Right lobe of liver (tissue), 6 donors: ENCODE measurements around the gene DEF6. TPM values are rescaled to one million over a fixed set of nuclear protein-coding genes. Genes with fewer than 3 reads are reported as not detected.

Source experiments
- ATAC-seq, 4 donors: fragments of 200-7000 bp; cut with Tn5 transposase; one replicate each; pipeline ENCODE4 v1.9.1; 2020; ENCODE audit warnings: mild to moderate bottlenecking in 4 of 4, moderate library complexity in 4 of 4
- DNase-seq, 3 donors: peaks; one replicate each; pipeline ENCODE4 v3.0.0-alpha.2; 2020
- H3K27ac ChIP-seq, 3 donors: fragments of 200-600 bp; one replicate each; pipeline ENCODE4 v1.8.0; 2022
- H3K27me3 ChIP-seq, 2 donors: fragments of 200-600 bp; one replicate each; pipeline ENCODE4 v1.8.0; 2022
- H3K36me3 ChIP-seq, 4 donors: fragments of 200-600 bp; sonication (generic) in 1 of 4; one replicate each; pipeline versions ENCODE4 v1.5.1 to v1.8.0; 2017 to 2022; ENCODE audit warnings: control low read depth in 1 of 4
- H3K4me1 ChIP-seq, 4 donors: fragments of 200-600 bp; sonication (generic) in 1 of 4; one replicate each; pipeline versions ENCODE4 v1.5.1 to v1.8.0; 2017 to 2022; ENCODE audit warnings: control low read depth in 1 of 4
- H3K4me3 ChIP-seq, 3 donors: fragments of 200-600 bp; one replicate each; pipeline ENCODE4 v1.8.0; 2022
- H3K9me3 ChIP-seq, 4 donors: fragments of 200-600 bp; sonication (generic) in 1 of 4; one replicate each; pipeline versions ENCODE4 v1.5.1 to v1.8.0; 2017 to 2022; ENCODE audit warnings: control low read depth in 1 of 4
- POLR2A ChIP-seq: fragments of 450-650 bp; IDR thresholded peaks from one replicate; pipeline ENCODE4 v1.6.1; 2017; ENCODE audit warnings: antibody characterized with exemption, mild to moderate bottlenecking
- WGBS: methylation state at CpG from one replicate; pipeline ENCODE4 v1.1.6; 2018; ENCODE audit warnings: low coverage, low lambda C conversion rate; ENCODE audit not compliant: insufficient coverage; ENCODE audit errors: missing lambda C conversion rate; 5-methylcytosine and 5-hydroxymethylcytosine counted together
- intact Hi-C, 2 donors: fragments of 100-400 bp; cut with DNase I; formaldehyde crosslinking; loops; one replicate each; pipeline versions ENCODE4 v1.11.2 to v1.14.1; 2022
- total RNA-seq, 6 experiments: library from RNA; depleted of rRNA in 2 of 6; stranded (reverse); fragments of >200 nt in 2 of 6; fragmentation: NEBNext Ultra II Directional in 3 of 6; extraction: Animal tissue kit (Norgen Biotek cat#: 25700) in 3 of 6; gene quantifications; one replicate each; pipeline versions ENCODE4 v1.1.0 to v1.2.4, GENCODE V29; 2016 to 2023
- TF ChIP-seq, protein P1 (sequence below), 4 donors: fragments of 200-600 bp in 3 of 4; fragments of 450-650 bp in 1 of 4; IDR thresholded peaks; one replicate each; pipeline versions ENCODE4 v1.5.1 to v1.8.0; 2016 to 2022; ENCODE audit warnings: antibody characterized with exemption in 4 of 4, mild to moderate bottlenecking in 2 of 4
- donor health status: DM: no; HTN: yes; CAD: no.
- donor health status: DM: no; HTN: no; CAD: no.
- donor health status: DM: no; HTN: no; CAD: no.
- donor health status: DM: no; HTN: yes; CAD: no.
- donor health status: DM: no; HTN: yes; CAD: no.

DEF6 gene
- total RNA-seq, 6 experiments from 2014 or later, result 1.1 to 3.6 (median 1.5) TPM

DNA sequence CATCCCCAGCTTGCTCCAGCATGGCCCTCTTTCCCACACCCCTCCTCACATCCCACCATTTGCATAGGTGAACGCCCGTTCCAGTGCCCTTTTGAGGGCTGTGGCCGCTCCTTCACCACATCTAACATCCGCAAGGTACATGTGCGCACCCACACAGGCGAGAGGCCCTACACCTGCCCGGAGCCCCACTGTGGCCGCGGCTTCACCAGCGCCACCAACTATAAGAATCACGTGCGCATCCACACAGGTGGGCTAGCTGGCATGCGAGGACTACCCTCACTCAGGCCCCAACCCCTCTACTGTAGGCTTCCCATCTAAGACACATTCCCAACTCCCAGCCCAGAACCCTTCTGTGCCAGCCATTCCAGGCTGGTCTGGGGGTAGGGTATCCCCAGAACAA is 6.1 kb upstream of the DEF6 start:
- H3K9me3 ChIP-seq, result no peaks in the 10 kb centered on the region
- H3K27me3 ChIP-seq, result no peaks in the 10 kb centered on the region
- peaks cover 0 to 69% (median 10%) of the 10 kb centered on the region in 4 donors for H3K36me3 ChIP-seq
- no peaks in the 10 kb centered on the region for H3K4me1 ChIP-seq
- TF ChIP-seq, protein P1, sequence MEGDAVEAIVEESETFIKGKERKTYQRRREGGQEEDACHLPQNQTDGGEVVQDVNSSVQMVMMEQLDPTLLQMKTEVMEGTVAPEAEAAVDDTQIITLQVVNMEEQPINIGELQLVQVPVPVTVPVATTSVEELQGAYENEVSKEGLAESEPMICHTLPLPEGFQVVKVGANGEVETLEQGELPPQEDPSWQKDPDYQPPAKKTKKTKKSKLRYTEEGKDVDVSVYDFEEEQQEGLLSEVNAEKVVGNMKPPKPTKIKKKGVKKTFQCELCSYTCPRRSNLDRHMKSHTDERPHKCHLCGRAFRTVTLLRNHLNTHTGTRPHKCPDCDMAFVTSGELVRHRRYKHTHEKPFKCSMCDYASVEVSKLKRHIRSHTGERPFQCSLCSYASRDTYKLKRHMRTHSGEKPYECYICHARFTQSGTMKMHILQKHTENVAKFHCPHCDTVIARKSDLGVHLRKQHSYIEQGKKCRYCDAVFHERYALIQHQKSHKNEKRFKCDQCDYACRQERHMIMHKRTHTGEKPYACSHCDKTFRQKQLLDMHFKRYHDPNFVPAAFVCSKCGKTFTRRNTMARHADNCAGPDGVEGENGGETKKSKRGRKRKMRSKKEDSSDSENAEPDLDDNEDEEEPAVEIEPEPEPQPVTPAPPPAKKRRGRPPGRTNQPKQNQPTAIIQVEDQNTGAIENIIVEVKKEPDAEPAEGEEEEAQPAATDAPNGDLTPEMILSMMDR (IDR thresholded peaks at IDR 0.05), result no peak
- no peak for TF ChIP-seq POLR2A
- H3K27ac ChIP-seq, result no peak overlapping the region
- H3K4me3 ChIP-seq, result no peak overlapping the region
- no peak for DNase-seq
- 98% methylated on average over 6 of the region's 13 CpGs for WGBS
- intact Hi-C loops, result no loop called here
- no peak for ATAC-seq

DNA sequence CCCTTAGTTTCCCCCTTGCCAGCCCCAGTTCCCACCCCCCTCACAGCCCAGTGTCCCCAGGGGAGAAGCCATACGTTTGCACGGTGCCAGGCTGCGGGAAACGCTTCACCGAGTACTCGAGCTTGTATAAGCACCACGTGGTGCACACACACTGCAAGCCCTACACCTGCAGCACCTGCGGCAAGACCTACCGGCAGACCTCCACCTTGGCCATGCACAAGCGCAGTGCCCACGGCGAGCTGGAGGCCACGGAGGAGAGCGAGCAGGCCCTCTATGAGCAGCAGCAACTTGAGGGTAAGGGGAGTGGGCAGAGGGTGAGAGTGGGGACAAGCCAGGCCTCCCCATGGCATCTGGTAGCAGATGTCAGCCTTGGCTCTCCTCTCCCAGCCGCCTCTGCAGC is 5.1 kb upstream of the DEF6 start:
- TF ChIP-seq, protein P1 (IDR thresholded peaks at IDR 0.05), result no peak
- no peak for TF ChIP-seq POLR2A
- no peak for ATAC-seq
- peaks cover 0 to 59% (median 8%) of the 10 kb centered on the region in 4 donors for H3K36me3 ChIP-seq

DNA sequence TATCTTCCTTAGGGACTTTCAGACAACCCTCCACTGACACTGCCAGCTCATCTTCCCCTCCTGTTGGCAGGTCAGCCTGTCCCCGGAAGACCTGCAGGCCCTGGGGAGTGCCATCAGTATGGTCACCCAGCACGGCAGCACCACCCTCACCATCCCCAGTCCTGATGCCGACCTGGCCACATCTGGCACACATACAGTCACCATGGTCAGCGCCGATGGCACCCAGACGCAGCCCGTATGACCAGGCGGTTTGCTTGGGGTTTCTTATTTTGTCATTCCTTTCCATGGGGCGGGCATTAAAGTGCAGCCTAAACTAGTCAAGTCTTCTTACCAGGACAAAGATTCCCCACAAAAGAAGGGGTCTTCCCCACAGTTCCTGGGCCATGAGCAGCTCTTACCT is 3.9 kb upstream of the DEF6 start:
- TF ChIP-seq POLR2A, result no peak
- TF ChIP-seq, protein P1 (IDR thresholded peaks at IDR 0.05), result no peak
- WGBS, result 90% methylated on average over 4 of the region's 9 CpGs
- intact Hi-C loops, result no loop called here
- Histone ChIP-seq H3K36me3 (peaks cover 0 to 47% (median 6%) of the 10 kb centered on the region in 4 donors), H3K27ac (no peak overlapping the region), H3K9me3 (no peaks in the 10 kb centered on the region), H3K4me1 (no peaks in the 10 kb centered on the region), H3K4me3 (no peak overlapping the region), H3K27me3 (no peaks in the 10 kb centered on the region)
- no peak for ATAC-seq
- no peak for DNase-seq

More for the DNA sequence above, 5.1 kb upstream of the DEF6 start:
- Histone ChIP-seq H3K27ac (no peak overlapping the region), H3K4me1 (no peaks in the 10 kb centered on the region), H3K27me3 (no peaks in the 10 kb centered on the region), H3K9me3 (no peaks in the 10 kb centered on the region), H3K4me3 (no peak overlapping the region)
- DNase-seq, result no peak
- intact Hi-C loops, result no loop called here
- WGBS, result 30% methylated on average over 2 of the region's 15 CpGs

DNA sequence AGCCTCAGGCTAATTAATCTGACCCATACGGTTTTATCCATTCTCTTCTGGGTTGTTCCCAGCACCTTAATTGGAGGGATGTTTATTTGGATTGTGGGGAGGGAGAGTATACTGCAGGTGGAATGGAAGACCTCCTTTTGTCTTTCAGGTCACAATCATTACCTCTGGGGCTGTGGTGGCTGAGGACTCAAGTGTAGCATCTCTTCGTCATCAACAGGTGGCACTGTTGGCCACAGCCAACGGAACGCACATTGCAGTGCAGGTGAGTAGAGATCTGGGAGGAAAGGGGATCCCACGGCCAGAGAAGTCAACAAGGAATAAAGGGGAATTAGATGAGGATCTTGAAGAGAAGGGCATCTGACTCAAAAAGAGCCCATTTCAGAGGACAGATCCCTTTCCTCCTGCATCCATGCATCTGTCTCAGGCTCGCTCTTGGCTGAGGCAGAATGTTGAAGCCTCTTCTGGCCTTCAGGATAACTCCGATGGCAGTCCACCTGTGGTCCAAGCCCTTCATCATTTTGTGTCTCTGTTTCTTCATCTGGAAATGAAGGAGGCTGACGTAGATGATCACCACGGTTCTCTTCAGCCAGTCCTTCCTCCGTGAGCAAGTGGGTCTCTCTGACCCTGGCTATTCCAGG is 3.2 kb upstream of the DEF6 start:
- peaks cover 0 to 41% (median 3%) of the 10 kb centered on the region in 4 donors for H3K36me3 ChIP-seq
- no peaks in the 10 kb centered on the region for H3K4me1 ChIP-seq
- ATAC-seq, result peak; percentile 72 to 81 (median 75)
- H3K9me3 ChIP-seq, result no peaks in the 10 kb centered on the region
- DNase-seq, result no peak
- 46% methylated on average over 8 of the region's 10 CpGs for WGBS
- H3K27me3 ChIP-seq, result no peaks in the 10 kb centered on the region
- H3K27ac ChIP-seq, result no peak overlapping the region
- intact Hi-C loops, result no loop called here
- no peak overlapping the region for H3K4me3 ChIP-seq
- no peak for TF ChIP-seq POLR2A
- TF ChIP-seq, protein P1 (IDR thresholded peaks at IDR 0.05), result peak; percentile 69 to 84 (median 79)
